Measurements from ENCODE around the gene TMEM91. TPM values are rescaled to one million over a fixed set of nuclear protein-coding genes. Genes with fewer than 3 reads are reported as not detected.
"Not testable (repeated sequence)": the region's sequence is repeated elsewhere in the genome, so short reads cannot be mapped to it uniquely, and the experiment has no call there.

Gene TMEM91
- total and polyA plus RNA-seq, 9 of the 15 experiments (the other 6 are each of a cell fraction or from before 2014, with no cell fraction given) = 1.2 to 5.2 (median 2.7) TPM

DNA sequence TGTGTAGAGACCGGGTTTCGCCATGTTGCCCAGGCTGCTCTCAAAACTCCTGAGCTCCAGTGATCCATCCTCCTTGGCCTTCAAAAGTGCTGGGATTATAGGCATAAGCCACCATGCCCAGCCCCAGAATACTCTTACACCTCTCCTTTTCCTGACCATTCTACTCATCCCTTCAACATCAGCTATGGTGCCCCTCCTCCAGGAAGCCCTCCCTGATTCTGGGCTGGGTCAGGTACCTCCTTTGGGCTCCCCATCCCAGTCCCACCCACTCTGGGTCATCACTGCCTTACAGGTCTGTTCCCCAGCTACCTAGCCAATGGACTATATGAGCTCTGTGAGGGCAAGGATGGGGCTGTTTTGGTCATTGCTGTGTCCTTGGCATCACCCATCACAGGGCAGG, 32.2 kb upstream of the TMEM91 start:
- Histone ChIP-seq H3K4me1 (replicated peaks in 1 of 2; ENCODE audit: control insufficient read depth in 2 of 2, insufficient read depth in 2 of 2, low read length in 2 of 2) (peaks cover 0 to 3% of the 10 kb centered on the region in 2 experiments; a peak in 2 of 5 replicates), H3K9me3 (replicated peaks; ENCODE audit: control insufficient read depth, insufficient read depth, low read depth, low read length) (no peaks in the 10 kb centered on the region), H3K27ac (ENCODE audit: extremely low read depth, low read depth, low read length) (no peak overlapping the region), H3K4me2 (ENCODE audit: insufficient read depth, low read length) (no peak overlapping the region), H3K9ac (ENCODE audit: insufficient read depth in 1 of 2, low read depth in 2 of 2, low read length in 2 of 2) (no peak overlapping the region), H3K36me3 (ENCODE audit: control insufficient read depth, insufficient read depth, low read length) (peaks cover 86% of the 10 kb centered on the region), H3K9me1 (ENCODE audit: control insufficient read depth, insufficient read depth, low read length) (no peaks in the 10 kb centered on the region), H4K20me1 (replicated peaks; ENCODE audit: control insufficient read depth, insufficient read depth, low read length) (0 out of 2 replicates have a peak, but pooled peaks cover 4% of the 10 kb centered on the region), H3K4me3 (no peak overlapping the region), H2AFZ (ENCODE audit: low read depth, low read length) (no peak overlapping the region), H3K27me3 (ENCODE audit: control insufficient read depth in 2 of 2, insufficient read depth in 2 of 2, low read length in 2 of 2) (no peaks in the 10 kb centered on the region), H3K79me2 (ENCODE audit: control insufficient read depth, insufficient read depth, low read length) (peaks cover 40% of the 10 kb centered on the region)
- FAIRE-seq (no peak), ATAC-seq (no peak), DNase-seq (ENCODE audit: extremely low read depth in 1 of 4, low spot score in 3 of 4) (peak in 1 of 4 experiments; percentile 4)
- in situ Hi-C loops (cut with MboI) = no loop called here
- ChIA-PET POLR2A (no interaction called here), CTCF (ENCODE audit: low intra/inter-chr PET ratio) (no interaction called here)
- BruUV-seq (replicated peaks) = no TSS peak
- TF ChIP-seq EP400 (IDR thresholded peaks at IDR 0.05) = no peak
- TF ChIP-seq ZFP36 (IDR thresholded peaks at IDR 0.05; ENCODE audit: low read depth, low read length, partially characterized antibody) = peak; percentile 92
- WGBS (ENCODE audit: insufficient coverage, low coverage, missing lambda C conversion rate) = 96% methylated on average over 2 of the region's 2 CpGs
- intact Hi-C loops (cut with micrococcal nuclease) = no loop called here

DNA sequence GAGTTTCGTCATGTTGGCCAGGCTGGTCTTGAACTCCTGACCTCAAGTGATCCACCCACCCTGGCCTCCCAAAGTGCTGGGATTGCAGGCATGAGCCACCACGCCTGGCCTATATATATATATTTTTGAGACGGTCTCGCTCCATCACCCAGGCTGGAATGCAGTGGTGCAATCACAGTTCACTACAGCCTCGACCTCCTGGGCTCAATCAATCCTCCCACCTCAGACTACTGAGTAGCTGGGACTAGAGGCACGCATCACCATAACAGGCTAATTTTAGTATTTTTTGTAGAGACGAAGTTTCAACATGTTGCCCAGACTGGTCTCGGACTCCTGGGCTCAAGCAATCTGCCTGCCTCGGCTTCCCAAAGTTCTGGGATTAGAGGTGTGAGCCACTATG, 29.4 kb upstream of the TMEM91 start:
- H3K36me3 ChIP-seq (ENCODE audit: control insufficient read depth, insufficient read depth, low read length) = peaks cover 75% of the 10 kb centered on the region
- H3K4me2 ChIP-seq (ENCODE audit: insufficient read depth, low read length); CTCF ChIA-PET (ENCODE audit: low intra/inter-chr PET ratio); H3K27ac ChIP-seq (ENCODE audit: extremely low read depth, low read depth, low read length); DNase-seq (ENCODE audit: extremely low read depth in 1 of 4, low spot score in 3 of 4); H3K27me3 ChIP-seq (ENCODE audit: control insufficient read depth in 2 of 2, insufficient read depth in 2 of 2, low read length in 2 of 2); ATAC-seq; FAIRE-seq; intact Hi-C loops (cut with micrococcal nuclease); BruUV-seq (replicated peaks); H2AFZ ChIP-seq (ENCODE audit: low read depth, low read length); H3K4me3 ChIP-seq; H3K9me3 ChIP-seq (replicated peaks; ENCODE audit: control insufficient read depth, insufficient read depth, low read depth, low read length); in situ Hi-C loops (cut with MboI); H3K9me1 ChIP-seq (ENCODE audit: control insufficient read depth, insufficient read depth, low read length); H3K9ac ChIP-seq (ENCODE audit: insufficient read depth in 1 of 2, low read depth in 2 of 2, low read length in 2 of 2): not testable (repeated sequence)
- peaks cover 64% of the 10 kb centered on the region for H3K79me2 ChIP-seq (ENCODE audit: control insufficient read depth, insufficient read depth, low read length)
- WGBS (ENCODE audit: insufficient coverage, low coverage, missing lambda C conversion rate) = 93% methylated on average over 8 of the region's 9 CpGs
- peaks cover 17% of the 10 kb centered on the region for H4K20me1 ChIP-seq (replicated peaks; ENCODE audit: control insufficient read depth, insufficient read depth, low read length)
- POLR2A ChIA-PET = interaction anchor here (1.0 kb wide), 2 partner anchors 11 to 83 kb away, joined by 6 to 8 read pairs; partner anchors contain the start of gene HNRNPUL1
- H3K4me1 ChIP-seq (replicated peaks in 1 of 2; ENCODE audit: control insufficient read depth in 2 of 2, insufficient read depth in 2 of 2, low read length in 2 of 2) = peaks cover 5 to 18% of the 10 kb centered on the region in 2 experiments

Data from K562 (cell line).